ENCODE data around the gene STPG2.

- no peak for TF ChIP-seq CTCF (IDR thresholded peaks at IDR 0.05)
- TF ChIP-seq POLR2A (IDR thresholded peaks at IDR 0.05) = no peak
- TF ChIP-seq POLR2AphosphoS5 (IDR thresholded peaks at IDR 0.05) = no peak
Measured at GRCh38 chr4:97589481-97590196, 553.6 kb downstream of the STPG2 start.

Measured in prostate gland (tissue), 2 donors.